NCI-H446 treated with DMSO at 0.1 percent for 48 hours (cell line): ENCODE data around the gene CTNNA1.

Source experiments
- DNase-seq: peaks from one replicate; lab custom pipeline; 2025; lab: John Stamatoyannopoulos, UW

The CTNNA1 gene

DNA sequence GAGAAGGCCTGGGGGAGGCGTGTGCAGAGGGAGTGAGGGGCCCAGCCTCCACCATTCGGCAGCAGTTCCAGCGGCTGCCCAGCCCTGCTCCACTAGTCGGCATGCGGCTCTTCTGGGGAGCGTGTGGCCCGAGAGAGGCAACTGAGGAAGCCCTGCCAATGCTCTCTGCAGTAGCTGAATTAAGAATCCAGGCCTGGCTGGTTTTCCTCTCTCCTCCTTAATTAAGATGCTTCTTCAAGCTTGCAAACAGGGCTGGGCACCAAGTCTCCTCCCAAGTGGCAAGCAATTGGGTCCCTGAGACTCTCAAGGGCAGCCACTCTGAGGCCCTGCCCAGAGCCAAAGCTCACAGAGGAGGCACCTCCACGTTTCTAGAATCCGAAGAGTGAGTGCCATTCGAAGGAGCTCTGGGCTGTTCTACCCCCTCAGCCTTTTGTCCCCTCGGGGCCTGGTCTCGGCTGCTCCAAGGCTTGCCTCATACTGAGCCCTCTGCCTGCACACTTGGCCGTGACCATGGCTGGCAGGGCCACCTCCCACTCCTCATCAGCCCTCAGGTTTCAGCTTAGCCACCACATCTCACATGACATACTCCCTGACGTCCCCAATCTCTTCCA lies 197.3 kb downstream of the CTNNA1 start:
- DNase-seq = peak; percentile 22

GRCh38 chr5:138951091-138951985 lies 198.1 kb downstream of the CTNNA1 start:
- DNase-seq = no peak

GRCh38 chr5:138951986-138952735 lies 198.9 kb downstream of the CTNNA1 start:
- DNase-seq = no peak

- no peak for DNase-seq
Measured at GRCh38 chr5:138952962-138953361, 199.7 kb downstream of the CTNNA1 start.

DNA sequence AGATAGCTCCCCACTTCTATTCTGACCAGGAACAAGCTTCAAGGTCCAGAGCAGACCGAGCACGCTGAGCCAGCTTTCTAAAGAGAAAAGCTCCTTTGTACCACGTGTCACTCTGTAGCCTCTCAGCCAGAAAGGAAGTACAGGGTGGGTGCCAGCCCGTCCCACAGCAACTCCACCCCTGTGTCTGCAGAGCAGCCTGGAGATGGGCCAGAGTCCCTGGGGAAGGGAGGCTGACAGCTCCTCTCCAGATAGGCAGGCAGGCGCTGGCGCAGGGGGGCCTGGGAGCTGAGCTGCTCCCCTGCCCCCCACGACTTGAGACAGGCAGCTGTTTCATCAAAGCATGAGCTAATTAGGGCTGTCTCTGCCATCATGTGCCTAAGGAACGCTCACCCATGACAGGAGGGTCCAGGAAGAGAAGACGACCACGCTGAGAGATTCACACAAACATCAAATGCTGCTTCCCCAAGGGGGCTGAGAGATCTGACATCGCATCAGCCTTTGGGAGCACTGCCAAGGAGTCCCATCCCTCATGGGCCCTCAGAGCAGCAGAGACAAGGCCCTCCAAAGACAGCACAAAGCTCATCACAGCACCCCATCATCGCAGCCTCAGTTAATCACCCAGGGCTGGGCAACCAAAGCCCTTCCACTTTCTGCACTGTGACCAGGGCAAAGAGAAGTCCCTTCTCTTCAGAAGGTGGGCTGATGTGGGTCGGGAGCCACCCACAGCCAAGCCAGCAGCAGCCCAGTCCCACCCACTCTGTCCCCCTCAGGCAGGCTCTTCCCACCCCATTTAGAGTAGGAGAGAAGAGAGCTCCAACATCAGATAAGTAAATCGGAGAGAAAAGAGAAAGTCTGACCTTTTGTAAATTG lies 200.4 kb downstream of the CTNNA1 start:
- DNase-seq = peak; percentile 94

- peak; percentile 84 for DNase-seq
Measured at GRCh38 chr5:138954257-138955012, 201.2 kb downstream of the CTNNA1 start.

DNA sequence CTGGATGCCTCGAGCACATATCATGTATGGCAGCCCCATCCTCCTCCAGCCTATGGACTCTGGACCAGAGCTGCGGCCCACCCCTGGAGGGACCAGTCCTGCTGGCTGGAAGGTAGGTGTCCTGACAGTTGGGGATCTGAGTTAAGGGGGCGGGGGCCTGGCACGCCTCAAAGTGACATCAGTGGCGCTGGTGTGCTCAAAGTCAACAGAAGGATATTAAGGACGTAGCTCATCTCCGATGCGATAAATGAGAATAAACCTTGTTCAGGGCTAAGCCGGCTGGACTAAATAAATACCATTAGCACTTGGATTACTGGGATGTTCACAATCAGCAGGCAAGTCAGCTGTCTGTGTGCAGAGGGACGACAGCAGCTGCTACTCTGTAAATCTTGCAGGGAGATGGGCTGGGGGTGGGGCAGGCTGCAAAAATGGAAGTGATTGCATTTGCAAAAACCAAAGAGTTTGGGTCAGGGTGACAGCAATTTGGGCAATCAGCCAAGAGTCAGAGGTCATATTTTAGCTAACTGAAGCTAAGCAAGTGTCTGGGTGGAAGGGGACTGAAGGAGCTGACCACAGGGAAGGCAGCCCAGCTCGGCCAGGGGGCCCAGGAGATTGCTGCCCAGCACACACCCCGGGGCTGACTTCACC lies 201.9 kb downstream of the CTNNA1 start:
- peak; percentile 84 for DNase-seq

DNA sequence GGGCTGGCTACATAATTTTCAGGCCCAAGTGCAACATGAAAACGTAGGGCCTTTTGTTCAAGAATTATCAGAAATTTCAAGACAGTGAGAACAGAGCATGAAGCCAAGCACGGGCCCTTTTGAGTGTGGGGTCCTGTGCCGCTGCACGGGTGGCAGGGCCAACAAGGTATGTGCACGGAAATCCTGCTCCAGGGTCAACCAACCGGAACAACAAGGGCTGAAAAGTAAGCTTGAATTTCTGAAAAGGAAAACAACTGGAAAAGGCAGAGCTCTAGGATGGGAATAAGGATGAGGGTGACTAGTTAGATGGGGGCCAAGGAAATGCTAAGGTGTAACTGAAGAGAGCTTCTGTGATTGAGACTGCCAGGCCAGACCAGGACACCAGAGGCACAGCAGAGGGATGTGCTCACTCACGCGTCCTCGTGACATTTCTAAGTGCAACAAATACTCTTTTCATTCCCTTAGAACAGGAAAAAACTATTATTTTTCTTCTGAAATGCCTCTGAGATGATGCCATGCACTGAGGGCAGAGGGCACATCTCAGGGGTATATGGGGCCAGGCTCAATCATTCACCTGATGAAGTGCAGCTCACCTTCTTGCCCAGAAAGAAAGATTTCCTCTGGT lies 202.6 kb downstream of the CTNNA1 start:
- DNase-seq = no peak

DNA sequence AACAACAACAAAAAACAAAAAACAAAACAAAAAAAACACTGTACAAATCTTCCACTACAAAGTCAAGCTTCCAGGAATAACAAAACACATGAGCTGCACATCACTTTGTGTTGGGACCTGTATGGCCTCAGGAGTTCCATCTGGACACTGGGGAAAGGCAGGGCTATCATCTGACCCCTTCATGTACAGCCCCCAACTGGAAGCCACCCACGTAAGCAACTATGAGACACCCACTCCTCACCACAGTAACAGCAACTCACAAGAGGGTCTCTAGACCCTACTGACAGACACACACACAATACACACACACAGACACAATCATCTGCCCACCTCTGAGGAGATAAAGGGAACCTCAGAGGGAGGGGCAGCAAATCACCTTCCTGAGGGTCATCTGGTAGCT lies 203.6 kb downstream of the CTNNA1 start:
- DNase-seq = no peak

GRCh38 chr5:138960145-138960692 lies 207.0 kb downstream of the CTNNA1 start:
- peak; percentile 60 for DNase-seq

DNA sequence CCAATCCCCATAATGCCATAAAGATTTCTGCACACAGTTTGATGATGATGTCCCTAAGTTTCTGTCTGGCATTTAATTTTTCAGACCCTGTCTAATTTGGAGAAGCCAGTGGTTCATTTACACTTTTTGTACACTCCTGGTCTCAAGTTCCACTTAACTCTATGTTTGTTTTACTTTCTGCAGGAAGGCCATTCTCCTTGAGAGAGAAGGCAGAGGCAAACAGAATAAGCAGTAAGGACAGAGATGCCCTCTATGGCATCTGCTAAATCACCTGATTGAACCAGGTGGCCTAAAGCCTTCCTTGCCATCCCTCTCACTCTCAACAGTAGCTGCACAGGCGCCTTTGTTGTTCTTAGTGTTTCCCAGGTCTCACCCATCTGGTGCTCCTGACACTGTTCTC lies 208.0 kb downstream of the CTNNA1 start:
- DNase-seq = no peak

GRCh38 chr5:138961729-138962128 lies 208.5 kb downstream of the CTNNA1 start:
- no peak for DNase-seq

GRCh38 chr5:138962614-138963370 lies 209.6 kb downstream of the CTNNA1 start:
- DNase-seq = no peak

GRCh38 chr5:138963763-138964371 lies 210.6 kb downstream of the CTNNA1 start:
- DNase-seq = no peak

DNA sequence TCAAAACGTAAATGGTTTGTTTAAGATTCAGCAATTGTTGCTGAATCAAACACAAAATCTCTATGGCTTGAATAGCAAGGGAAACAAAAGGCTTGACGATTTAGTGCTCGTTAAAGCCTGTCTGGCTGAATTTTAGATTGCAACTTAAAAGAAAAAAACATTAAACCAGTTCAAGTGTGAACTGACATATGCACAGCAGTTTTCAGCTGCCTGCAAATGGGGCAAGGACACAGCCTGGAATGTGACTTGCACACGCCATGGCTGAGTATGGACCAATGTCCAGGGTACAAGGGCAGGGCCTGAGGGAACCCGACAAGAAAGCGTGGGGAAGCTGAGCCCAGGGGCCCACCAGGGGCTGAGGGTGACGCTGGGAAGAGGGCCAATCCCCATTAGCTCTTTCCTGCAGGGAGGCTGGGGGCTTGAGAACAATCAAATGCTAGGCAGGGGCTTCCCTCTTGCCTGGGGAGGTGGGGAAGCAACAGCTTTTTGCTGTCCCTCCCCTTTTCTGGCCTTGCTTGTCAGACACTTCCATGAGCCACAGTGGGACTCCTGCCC lies 211.5 kb downstream of the CTNNA1 start:
- no peak for DNase-seq

GRCh38 chr5:138965626-138966025 lies 212.4 kb downstream of the CTNNA1 start:
- DNase-seq = no peak

GRCh38 chr5:138966236-138966985 lies 213.2 kb downstream of the CTNNA1 start:
- no peak for DNase-seq
